ENCODE results near the gene TTC39B.

DNA sequence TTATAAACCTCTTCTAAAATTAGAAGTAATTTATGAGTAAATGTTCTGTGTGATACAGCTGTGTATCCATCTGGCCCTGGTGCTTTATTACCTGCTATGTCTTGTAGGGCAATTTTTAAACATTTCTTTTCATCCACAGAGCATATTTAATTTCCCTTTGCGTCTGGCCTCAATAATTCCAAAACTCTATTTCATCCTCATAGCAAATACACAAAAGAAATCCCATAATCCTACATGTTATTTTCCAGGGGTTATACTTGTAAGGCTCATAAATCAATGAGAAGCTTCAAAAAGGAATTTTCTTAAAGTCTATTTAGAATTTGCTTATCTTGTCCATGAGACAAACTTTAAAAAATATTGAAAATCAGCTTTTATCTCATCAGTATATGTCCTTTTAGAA lies 167.0 kb downstream of the TTC39B start:
- TF ChIP-seq, protein P1, sequence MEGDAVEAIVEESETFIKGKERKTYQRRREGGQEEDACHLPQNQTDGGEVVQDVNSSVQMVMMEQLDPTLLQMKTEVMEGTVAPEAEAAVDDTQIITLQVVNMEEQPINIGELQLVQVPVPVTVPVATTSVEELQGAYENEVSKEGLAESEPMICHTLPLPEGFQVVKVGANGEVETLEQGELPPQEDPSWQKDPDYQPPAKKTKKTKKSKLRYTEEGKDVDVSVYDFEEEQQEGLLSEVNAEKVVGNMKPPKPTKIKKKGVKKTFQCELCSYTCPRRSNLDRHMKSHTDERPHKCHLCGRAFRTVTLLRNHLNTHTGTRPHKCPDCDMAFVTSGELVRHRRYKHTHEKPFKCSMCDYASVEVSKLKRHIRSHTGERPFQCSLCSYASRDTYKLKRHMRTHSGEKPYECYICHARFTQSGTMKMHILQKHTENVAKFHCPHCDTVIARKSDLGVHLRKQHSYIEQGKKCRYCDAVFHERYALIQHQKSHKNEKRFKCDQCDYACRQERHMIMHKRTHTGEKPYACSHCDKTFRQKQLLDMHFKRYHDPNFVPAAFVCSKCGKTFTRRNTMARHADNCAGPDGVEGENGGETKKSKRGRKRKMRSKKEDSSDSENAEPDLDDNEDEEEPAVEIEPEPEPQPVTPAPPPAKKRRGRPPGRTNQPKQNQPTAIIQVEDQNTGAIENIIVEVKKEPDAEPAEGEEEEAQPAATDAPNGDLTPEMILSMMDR (IDR thresholded peaks at IDR 0.05; ENCODE audit: low read length), result no peak
- no peak for TF ChIP-seq EZH2 (IDR thresholded peaks at IDR 0.05; ENCODE audit: borderline replicate concordance, low read length)

Measured in OCI-LY1 (cell line).